Fibroblast of mammary gland (primary cell): ENCODE measurements around the gene HDAC10.

Source experiments
- DNase-seq: peaks from one replicate; pipeline ENCODE4 v3.0.0-alpha.2; 2010; ENCODE audit warnings: low read depth
- H3K4me3 ChIP-seq: 2 replicates; pipeline ENCODE4 v1.5.1; 2011; ENCODE audit warnings: low read depth, mild to moderate bottlenecking, low read length, moderate library complexity; ENCODE audit not compliant: control insufficient read depth
- CTCF ChIP-seq: conservative IDR thresholded peaks from 2 replicates; pipeline ENCODE4 v1.5.1; 2011; ENCODE audit warnings: low read depth, low read length, inconsistent platforms; ENCODE audit not compliant: control insufficient read depth, insufficient read depth

HDAC10 gene

GRCh38 chr22:50289942-50290630 is 39.0 kb upstream of the HDAC10 start:
- H3K4me3 ChIP-seq: no peak overlapping the region
- DNase-seq: no peak
- TF ChIP-seq CTCF: no peak

- H3K4me3 ChIP-seq: no peak overlapping the region
- no peak for TF ChIP-seq CTCF
- DNase-seq: no peak
Observed at GRCh38 chr22:50289151-50289941, 38.3 kb upstream of the HDAC10 start.

GRCh38 chr22:50287731-50288130 is 36.7 kb upstream of the HDAC10 start:
- no peak overlapping the region for H3K4me3 ChIP-seq
- DNase-seq: no peak
- TF ChIP-seq CTCF: no peak

- H3K4me3 ChIP-seq: no peak overlapping the region
- TF ChIP-seq CTCF: no peak
- no peak for DNase-seq
Observed at GRCh38 chr22:50286701-50287318, 35.7 kb upstream of the HDAC10 start.

- no peak for DNase-seq
- no peak overlapping the region for H3K4me3 ChIP-seq
- TF ChIP-seq CTCF: no peak
Observed at GRCh38 chr22:50286275-50286674, 35.2 kb upstream of the HDAC10 start.

GRCh38 chr22:50285568-50286229 is 34.6 kb upstream of the HDAC10 start:
- no peak for TF ChIP-seq CTCF
- no peak overlapping the region for H3K4me3 ChIP-seq
- no peak for DNase-seq
